Transverse colon (tissue), 4 donors: Measurements from ENCODE around the gene MTHFR. TPM values are rescaled to one million over a fixed set of nuclear protein-coding genes. Genes with fewer than 3 reads are reported as not detected.

Experiments
- DNase-seq: peaks from one replicate; pipeline ENCODE4 v3.0.0-alpha.2; 2019
- H3K27ac ChIP-seq, 4 donors: fragments of 200-600 bp; sonication (generic); 2 replicates each; pipeline ENCODE4 v1.5.1; 2016 to 2018; ENCODE audit warnings: inconsistent platforms in 4 of 4
- H3K27me3 ChIP-seq: fragments of 200-600 bp; sonication (generic); 2 replicates; pipeline ENCODE4 v1.5.1; 2017; ENCODE audit warnings: inconsistent platforms
- H3K36me3 ChIP-seq, 4 donors: fragments of 200-600 bp; sonication (generic); 2 replicates each; pipeline ENCODE4 v1.5.1; 2017 to 2019; ENCODE audit warnings: inconsistent platforms in 4 of 4
- H3K4me1 ChIP-seq, 4 donors: fragments of 200-600 bp; sonication (generic); 2 replicates each; pipeline ENCODE4 v1.5.1; 2017 to 2020; ENCODE audit warnings: inconsistent platforms in 4 of 4
- H3K4me3 ChIP-seq, 4 donors: fragments of 200-600 bp; sonication (generic); 1 replicate in 1 of 4; 2 replicates in 3 of 4; pipeline versions ENCODE4 v1.5.1 to v1.6.1; 2017 to 2019; ENCODE audit warnings: inconsistent platforms in 4 of 4
- H3K9me3 ChIP-seq, 2 donors: fragments of 200-600 bp; sonication (generic); 2 replicates each; pipeline ENCODE4 v1.5.1; 2017 to 2019; ENCODE audit warnings: inconsistent platforms in 2 of 2
- EP300 ChIP-seq: sonication (generic); formaldehyde crosslinking; IDR thresholded peaks from one replicate; pipeline ENCODE4 v1.6.1; 2017; ENCODE audit warnings: antibody characterized with exemption, low read depth
- POLR2A ChIP-seq: fragments of 450-650 bp; IDR thresholded peaks from one replicate; pipeline ENCODE4 v1.6.1; 2016; ENCODE audit warnings: antibody characterized with exemption, mild to moderate bottlenecking, moderate library complexity
- POLR2AphosphoS5 ChIP-seq, 3 donors: sonication (generic); formaldehyde crosslinking; IDR thresholded peaks; one replicate each; pipeline ENCODE4 v1.6.1; 2016; ENCODE audit warnings: antibody characterized with exemption in 3 of 3
- WGBS, 2 donors: methylation state at CpG; one replicate each; pipeline ENCODE4 v1.1.5; 2018; ENCODE audit warnings: low coverage in 1 of 2; 5-methylcytosine and 5-hydroxymethylcytosine counted together
- in situ Hi-C, 4 donors: fragments of 200-750 bp; cut with MboI; loops; one replicate each; pipeline versions ENCODE4 v1.15.0 to v1.15.1; 2017; ENCODE audit warnings: low sequenced_read_pairs in 3 of 4, low pct_ligation_motif_present in 1 of 4, low pct_unique_long_range_greater_than_20kb in 1 of 4
- intact Hi-C: fragments of 100-400 bp; cut with DNase I; formaldehyde crosslinking; loops from one replicate; pipeline ENCODE4 v1.15.1; 2023; ENCODE audit warnings: low total_unique reads
- total RNA-seq, 4 donors: library from RNA; depleted of rRNA; stranded (reverse); fragments of >200 nt; gene quantifications; one replicate each; pipeline ENCODE4 v1.1.0, GENCODE V29; 2016
- TF ChIP-seq, protein P1 (sequence below), 5 experiments: fragments of 200-600 bp in 3 of 5; fragments of 450-650 bp in 2 of 5; sonication (generic) in 3 of 5; IDR thresholded peaks; 1 replicate in 2 of 5; 2 replicates in 3 of 5; pipeline ENCODE4 v1.5.1; 2016 to 2017; ENCODE audit warnings: antibody characterized with exemption in 5 of 5, inconsistent platforms in 3 of 5, mild to moderate bottlenecking in 2 of 5, moderate library complexity in 1 of 5

MTHFR gene
- total RNA-seq, 4 donors from 2014 or later: 42.8 to 141 (median 48.3) TPM

- 52% methylated on average over 11 of the region's 11 CpGs; no CpG with 5 or more reads in 1 of the 2 donors for WGBS, 2 donors
- intact Hi-C loops: no loop called here
- in situ Hi-C loops: no loop called here
Observed at GRCh38 chr1:11850156-11850555, 44.4 kb upstream of the MTHFR start.

DNA sequence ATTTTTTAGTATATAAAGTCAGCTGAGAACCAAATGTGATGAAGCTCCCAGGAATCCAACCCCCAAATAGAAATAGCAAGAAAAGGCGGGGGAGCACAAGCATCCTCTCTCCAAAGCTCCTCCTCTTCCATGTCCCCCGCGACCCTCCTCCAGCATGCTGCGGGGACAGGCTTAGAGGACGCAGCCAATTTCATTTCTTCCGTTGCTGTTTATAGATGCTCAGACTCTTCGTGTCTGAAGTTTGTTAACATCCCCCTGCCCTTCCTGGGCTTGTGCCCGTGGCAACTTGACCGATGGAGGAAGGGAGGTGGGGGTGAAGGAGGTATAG, 42.6 kb upstream of the MTHFR start:
- WGBS, 2 donors: 73% methylated on average over 9 of the region's 9 CpGs; no CpG with 5 or more reads in 1 of the 2 donors
- intact Hi-C loops: no loop called here
- H3K36me3 ChIP-seq: no peaks in the 10 kb centered on the region
- no peak for TF ChIP-seq POLR2A
- no peak for TF ChIP-seq EP300
- no peak for TF ChIP-seq POLR2AphosphoS5 (IDR thresholded peaks at IDR 0.05)
- TF ChIP-seq, protein P1, sequence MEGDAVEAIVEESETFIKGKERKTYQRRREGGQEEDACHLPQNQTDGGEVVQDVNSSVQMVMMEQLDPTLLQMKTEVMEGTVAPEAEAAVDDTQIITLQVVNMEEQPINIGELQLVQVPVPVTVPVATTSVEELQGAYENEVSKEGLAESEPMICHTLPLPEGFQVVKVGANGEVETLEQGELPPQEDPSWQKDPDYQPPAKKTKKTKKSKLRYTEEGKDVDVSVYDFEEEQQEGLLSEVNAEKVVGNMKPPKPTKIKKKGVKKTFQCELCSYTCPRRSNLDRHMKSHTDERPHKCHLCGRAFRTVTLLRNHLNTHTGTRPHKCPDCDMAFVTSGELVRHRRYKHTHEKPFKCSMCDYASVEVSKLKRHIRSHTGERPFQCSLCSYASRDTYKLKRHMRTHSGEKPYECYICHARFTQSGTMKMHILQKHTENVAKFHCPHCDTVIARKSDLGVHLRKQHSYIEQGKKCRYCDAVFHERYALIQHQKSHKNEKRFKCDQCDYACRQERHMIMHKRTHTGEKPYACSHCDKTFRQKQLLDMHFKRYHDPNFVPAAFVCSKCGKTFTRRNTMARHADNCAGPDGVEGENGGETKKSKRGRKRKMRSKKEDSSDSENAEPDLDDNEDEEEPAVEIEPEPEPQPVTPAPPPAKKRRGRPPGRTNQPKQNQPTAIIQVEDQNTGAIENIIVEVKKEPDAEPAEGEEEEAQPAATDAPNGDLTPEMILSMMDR (IDR thresholded peaks at IDR 0.05): no peak
- H3K27me3 ChIP-seq: no peaks in the 10 kb centered on the region
- H3K4me1 ChIP-seq: no peaks in the 10 kb centered on the region
- no peaks in the 10 kb centered on the region for H3K9me3 ChIP-seq
- no peak for DNase-seq
- H3K27ac ChIP-seq: no peak overlapping the region
- H3K4me3 ChIP-seq: no peak overlapping the region
- in situ Hi-C loops: loop anchor here in 3 of 4 donors (10.0 to 25.0 kb wide), 2 partner anchors 46 to 114 kb away; no protein-coding TSS in a partner anchor

More at GRCh38 chr1:11850156-11850555, 44.4 kb upstream of the MTHFR start:
- Histone ChIP-seq H3K36me3 (no peaks in the 10 kb centered on the region), H3K4me3 (no peak overlapping the region), H3K9me3 (no peaks in the 10 kb centered on the region), H3K27ac (no peak overlapping the region), H3K4me1 (no peaks in the 10 kb centered on the region), H3K27me3 (peaks cover 11% of the 10 kb centered on the region)
- TF ChIP-seq POLR2A (no peak), POLR2AphosphoS5 (IDR thresholded peaks at IDR 0.05) (no peak), EP300 (no peak)
- TF ChIP-seq, protein P1 (IDR thresholded peaks at IDR 0.05): no peak
- DNase-seq: no peak

- intact Hi-C loops: no loop called here
- Histone ChIP-seq H3K4me1 (no peaks in the 10 kb centered on the region), H3K9me3 (no peaks in the 10 kb centered on the region), H3K27ac (no peak within 1 kb of the TSS), H3K4me3 (no peak within 1 kb of the TSS), H3K27me3 (no peaks in the 10 kb centered on the region), H3K36me3 (no peaks in the 10 kb centered on the region)
- no peak for DNase-seq
- WGBS, 2 donors: 57% methylated on average over 18 of the region's 18 CpGs; no CpG with 5 or more reads in 1 of the 2 donors
- no peak for TF ChIP-seq POLR2A
- in situ Hi-C loops: loop anchor here in 3 of 4 donors (10.0 to 25.0 kb wide), 2 partner anchors 47 to 114 kb away; no protein-coding TSS in a partner anchor
Observed at GRCh38 chr1:11847667-11848372, 42.1 kb upstream of the MTHFR start, which contains the start of gene NPPA. Gene NPPA (minus strand): TSS chr1:11847783. CDS start chr1:11847684, 99 bp downstream.

- DNase-seq: no peak
- Histone ChIP-seq H3K27me3 (no peaks in the 10 kb centered on the region), H3K9me3 (no peaks in the 10 kb centered on the region), H3K36me3 (peaks cover 0 to 15% (median 7%) of the 10 kb centered on the region in 4 donors), H3K4me1 (no peaks in the 10 kb centered on the region), H3K27ac (no peak overlapping the region), H3K4me3 (no peak overlapping the region)
- in situ Hi-C loops: loop anchor here in 3 of 4 donors (10.0 to 25.0 kb wide), 2 partner anchors 49 to 117 kb away; no protein-coding TSS in a partner anchor
- intact Hi-C loops: no loop called here
- TF ChIP-seq POLR2AphosphoS5 (IDR thresholded peaks at IDR 0.05) (no peak), EP300 (no peak), POLR2A (no peak)
- TF ChIP-seq, protein P1 (IDR thresholded peaks at IDR 0.05): no peak
- WGBS, 2 donors: 55 to 58% methylated on average over 4 to 5 of the region's 5 CpGs
Observed at GRCh38 chr1:11845641-11846335, 40.0 kb upstream of the MTHFR start.
